ENCODE data around the gene RNF111. TPM values are rescaled to one million over a fixed set of nuclear protein-coding genes. Genes with fewer than 3 reads are reported as not detected.

Gene RNF111
- total RNA-seq, 1 donor from 2014 or later, result 39.8 TPM

DNA sequence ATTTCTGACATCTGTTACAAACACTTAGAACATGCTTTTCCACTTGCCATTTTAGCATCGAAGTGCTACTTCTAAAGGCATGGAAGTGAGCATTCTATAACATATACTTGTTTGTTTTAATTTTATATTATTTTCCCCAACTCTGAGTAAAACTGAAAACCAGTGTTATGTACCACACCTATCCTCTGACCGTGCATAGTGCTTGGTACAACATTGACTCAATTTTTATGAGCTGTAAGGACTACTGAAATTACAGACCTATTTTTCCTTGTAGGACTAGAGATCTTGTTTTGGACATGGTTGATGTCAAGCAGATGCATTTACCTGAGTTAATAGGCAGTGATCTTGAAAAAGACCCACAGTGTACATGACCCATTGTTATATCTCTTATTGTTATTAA lies 66.0 kb downstream of the RNF111 start:
- intact Hi-C loops (cut with DNase I), result no loop called here
- Histone ChIP-seq H3K4me1 (no peaks in the 10 kb centered on the region), H3K9me3 (no peaks in the 10 kb centered on the region), H3K36me3 (peaks cover 63% of the 10 kb centered on the region), H3K27me3 (ENCODE audit: low read depth) (no peaks in the 10 kb centered on the region), H3K27ac (no peak overlapping the region), H3K4me3 (no peak overlapping the region)
- DNase-seq, result no peak
- ATAC-seq, result no peak
- TF ChIP-seq, protein P1, sequence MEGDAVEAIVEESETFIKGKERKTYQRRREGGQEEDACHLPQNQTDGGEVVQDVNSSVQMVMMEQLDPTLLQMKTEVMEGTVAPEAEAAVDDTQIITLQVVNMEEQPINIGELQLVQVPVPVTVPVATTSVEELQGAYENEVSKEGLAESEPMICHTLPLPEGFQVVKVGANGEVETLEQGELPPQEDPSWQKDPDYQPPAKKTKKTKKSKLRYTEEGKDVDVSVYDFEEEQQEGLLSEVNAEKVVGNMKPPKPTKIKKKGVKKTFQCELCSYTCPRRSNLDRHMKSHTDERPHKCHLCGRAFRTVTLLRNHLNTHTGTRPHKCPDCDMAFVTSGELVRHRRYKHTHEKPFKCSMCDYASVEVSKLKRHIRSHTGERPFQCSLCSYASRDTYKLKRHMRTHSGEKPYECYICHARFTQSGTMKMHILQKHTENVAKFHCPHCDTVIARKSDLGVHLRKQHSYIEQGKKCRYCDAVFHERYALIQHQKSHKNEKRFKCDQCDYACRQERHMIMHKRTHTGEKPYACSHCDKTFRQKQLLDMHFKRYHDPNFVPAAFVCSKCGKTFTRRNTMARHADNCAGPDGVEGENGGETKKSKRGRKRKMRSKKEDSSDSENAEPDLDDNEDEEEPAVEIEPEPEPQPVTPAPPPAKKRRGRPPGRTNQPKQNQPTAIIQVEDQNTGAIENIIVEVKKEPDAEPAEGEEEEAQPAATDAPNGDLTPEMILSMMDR (IDR thresholded peaks at IDR 0.05), result no peak

DNA sequence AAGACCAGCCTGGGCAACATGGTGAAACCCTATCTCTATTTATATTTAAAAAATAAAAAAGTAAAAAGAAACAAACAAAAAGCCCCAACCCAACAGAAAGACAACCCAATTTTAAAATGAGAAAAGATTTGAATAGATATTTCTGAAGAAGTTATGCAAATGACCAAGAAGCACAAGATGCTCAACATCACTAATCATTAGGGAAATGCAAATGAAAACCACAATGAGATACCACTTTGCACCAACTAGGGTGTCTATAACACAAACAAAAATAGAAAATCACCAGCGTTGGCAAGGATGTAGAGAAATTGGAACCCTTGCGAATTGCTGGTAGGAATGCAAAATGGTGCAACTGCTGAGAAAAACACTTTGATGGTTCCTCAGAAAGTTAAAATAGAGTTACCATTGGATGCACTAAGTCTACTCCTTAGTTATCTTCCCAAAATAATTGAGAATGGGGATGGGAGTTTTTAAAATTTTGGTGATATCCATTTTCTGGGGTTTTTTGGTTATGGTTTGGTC lies 71.7 kb downstream of the RNF111 start:
- Histone ChIP-seq H3K4me1 (no peaks in the 10 kb centered on the region), H3K27ac (no peak overlapping the region), H3K36me3 (peaks cover 98% of the 10 kb centered on the region), H3K27me3 (ENCODE audit: low read depth) (no peaks in the 10 kb centered on the region), H3K4me3 (no peak overlapping the region), H3K9me3 (no peaks in the 10 kb centered on the region)
- intact Hi-C loops (cut with DNase I), result no loop called here
- no peak for ATAC-seq
- TF ChIP-seq, protein P1 (IDR thresholded peaks at IDR 0.05), result no peak
- no peak for DNase-seq

DNA sequence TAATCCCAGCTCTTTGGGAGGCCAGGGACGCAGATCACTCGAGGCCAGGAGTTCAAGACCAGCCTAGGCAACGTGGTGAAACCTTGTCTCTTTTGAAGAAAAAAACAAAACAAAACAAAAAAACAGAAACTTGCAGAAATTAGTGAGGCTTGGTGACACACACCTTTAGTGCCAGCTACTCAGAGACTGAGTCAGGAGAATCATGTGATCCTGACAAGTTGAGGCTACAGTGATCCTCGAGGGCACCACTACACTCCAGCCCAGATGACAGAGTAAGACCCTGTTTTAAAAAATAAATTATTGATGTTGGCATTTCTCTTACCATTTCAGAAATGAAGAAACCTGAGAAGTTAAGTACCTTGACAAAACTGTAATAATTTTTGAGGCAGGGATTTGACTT lies 72.9 kb downstream of the RNF111 start:
- Histone ChIP-seq H3K4me3 (no peak overlapping the region), H3K27ac (no peak overlapping the region), H3K27me3 (ENCODE audit: low read depth) (no peaks in the 10 kb centered on the region), H3K36me3 (peaks cover 100% of the 10 kb centered on the region), H3K4me1 (no peaks in the 10 kb centered on the region), H3K9me3 (no peaks in the 10 kb centered on the region)
- TF ChIP-seq, protein P1 (IDR thresholded peaks at IDR 0.05), result no peak
- DNase-seq (no peak), ATAC-seq (no peak)
- intact Hi-C loops (cut with DNase I), result no loop called here

DNA sequence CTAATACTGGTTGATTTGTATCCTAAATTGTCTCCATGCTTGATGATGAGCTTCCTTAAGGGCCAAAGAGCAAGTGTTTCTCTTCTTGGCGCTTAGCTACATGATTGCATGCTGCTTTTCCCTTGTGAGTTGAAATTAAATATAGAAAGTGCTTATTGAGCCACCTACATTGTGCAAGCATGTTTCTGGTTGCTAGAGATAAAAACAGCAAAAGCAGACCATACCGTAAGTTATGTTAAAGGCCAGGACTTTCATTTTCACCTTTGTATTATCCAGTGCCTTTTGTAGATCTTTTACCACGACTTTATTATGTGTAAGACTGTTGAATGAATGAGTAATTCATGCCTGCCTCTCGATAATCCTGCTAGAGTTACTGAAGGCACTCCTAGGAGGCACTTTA lies 75.6 kb downstream of the RNF111 start:
- ATAC-seq (no peak), DNase-seq (no peak)
- intact Hi-C loops (cut with DNase I), result no loop called here
- H3K9me3 ChIP-seq, result no peaks in the 10 kb centered on the region
- no peaks in the 10 kb centered on the region for H3K4me1 ChIP-seq
- TF ChIP-seq, protein P1 (IDR thresholded peaks at IDR 0.05), result no peak
- H3K4me3 ChIP-seq, result no peak overlapping the region
- H3K27ac ChIP-seq, result no peak overlapping the region
- peaks cover 100% of the 10 kb centered on the region for H3K36me3 ChIP-seq
- H3K27me3 ChIP-seq (ENCODE audit: low read depth), result no peaks in the 10 kb centered on the region

DNA sequence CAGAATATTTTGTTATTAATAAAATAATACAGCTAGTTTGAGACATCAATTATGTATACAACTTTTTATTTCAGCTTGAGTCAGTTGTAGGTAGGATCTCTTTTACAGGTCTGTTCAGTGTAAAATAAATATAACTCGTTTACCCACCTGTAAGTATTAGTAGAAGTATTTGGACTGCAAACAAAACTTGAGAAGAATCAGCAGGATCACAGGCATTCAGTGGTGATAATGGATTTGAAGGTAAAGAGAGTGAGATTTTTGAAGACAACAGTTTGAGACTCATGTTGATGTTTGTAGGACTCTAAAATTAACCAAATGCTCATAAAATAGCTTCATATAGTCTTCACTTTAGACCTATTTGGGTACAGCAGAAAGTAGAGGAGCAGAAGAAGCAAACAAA lies 82.0 kb downstream of the RNF111 start:
- TF ChIP-seq, protein P1 (IDR thresholded peaks at IDR 0.05), result no peak
- no peak overlapping the region for H3K4me3 ChIP-seq
- ATAC-seq (no peak), DNase-seq (no peak)
- no peaks in the 10 kb centered on the region for H3K9me3 ChIP-seq
- no peaks in the 10 kb centered on the region for H3K4me1 ChIP-seq
- H3K36me3 ChIP-seq, result peaks cover 71% of the 10 kb centered on the region
- no peak overlapping the region for H3K27ac ChIP-seq
- no peaks in the 10 kb centered on the region for H3K27me3 ChIP-seq (ENCODE audit: low read depth)
- intact Hi-C loops (cut with DNase I), result no loop called here

DNA sequence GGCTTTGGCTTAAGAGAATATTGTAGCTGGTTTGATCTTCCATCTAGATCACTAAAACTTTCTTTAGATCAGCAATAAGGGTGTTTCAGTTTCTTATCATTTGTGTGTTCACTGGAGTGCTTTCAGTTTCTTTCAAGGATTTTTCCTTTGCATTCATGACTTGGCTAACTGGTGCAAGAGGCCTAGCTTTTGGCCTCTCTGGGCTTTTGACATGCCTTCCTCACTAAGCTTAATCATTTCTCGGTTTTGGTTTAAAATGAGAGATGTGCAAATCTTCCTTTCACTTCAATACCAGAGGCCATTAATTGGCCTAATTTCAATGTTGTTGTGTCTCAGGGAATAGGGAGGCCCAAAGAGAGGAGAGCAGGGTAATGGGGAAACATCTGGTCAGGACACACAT lies 87.1 kb downstream of the RNF111 start:
- no peaks in the 10 kb centered on the region for H3K27me3 ChIP-seq (ENCODE audit: low read depth)
- no peaks in the 10 kb centered on the region for H3K9me3 ChIP-seq
- ATAC-seq, result no peak
- no peak overlapping the region for H3K27ac ChIP-seq
- H3K36me3 ChIP-seq, result peaks cover 51% of the 10 kb centered on the region
- TF ChIP-seq, protein P1 (IDR thresholded peaks at IDR 0.05), result no peak
- no peak for DNase-seq
- intact Hi-C loops (cut with DNase I), result no loop called here
- no peak overlapping the region for H3K4me3 ChIP-seq
- no peaks in the 10 kb centered on the region for H3K4me1 ChIP-seq
